Colon (tissue), 2 donors: ENCODE measurements around the gene ANKRD9.

ENCODE experiments used
- FAIRE-seq: peaks from 2 replicates; lab custom pipeline; 2012; peaks lifted over from hg19 to GRCh38; lab: Jason Lieb, UNC
- donor health status: control.
- donor health status: control.

The ANKRD9 gene

GRCh38 chr14:102512793-102513300 is 3.3 kb upstream of the ANKRD9 start:
- FAIRE-seq = no peak

GRCh38 chr14:102511538-102511937 is 2.0 kb upstream of the ANKRD9 start:
- FAIRE-seq = no peak

- FAIRE-seq = no peak
These were observed 1.3 kb upstream of the ANKRD9 start for GRCh38 chr14:102510616-102511520.

- FAIRE-seq = no peak
These were observed 516 bp downstream of the ANKRD9 start for GRCh38 chr14:102508774-102509745.

DNA sequence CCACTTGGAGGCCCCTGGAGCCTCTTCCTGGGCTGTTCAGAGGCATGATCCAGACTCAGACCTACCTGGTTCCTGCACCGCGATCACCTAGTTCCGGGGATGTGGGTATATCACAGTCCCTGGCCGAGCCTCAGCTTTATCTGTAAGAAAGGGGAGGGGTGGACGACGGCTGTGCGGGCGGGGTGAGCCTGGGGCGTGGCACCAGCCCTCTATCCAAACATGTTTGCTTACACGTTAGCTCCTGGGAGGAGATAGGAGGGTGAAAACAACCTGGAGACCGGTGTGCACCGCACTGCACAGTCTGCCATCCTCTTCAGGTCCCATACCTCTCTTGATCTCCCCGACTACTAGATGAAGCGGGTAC is 1.2 kb downstream of the ANKRD9 start:
- no peak for FAIRE-seq

DNA sequence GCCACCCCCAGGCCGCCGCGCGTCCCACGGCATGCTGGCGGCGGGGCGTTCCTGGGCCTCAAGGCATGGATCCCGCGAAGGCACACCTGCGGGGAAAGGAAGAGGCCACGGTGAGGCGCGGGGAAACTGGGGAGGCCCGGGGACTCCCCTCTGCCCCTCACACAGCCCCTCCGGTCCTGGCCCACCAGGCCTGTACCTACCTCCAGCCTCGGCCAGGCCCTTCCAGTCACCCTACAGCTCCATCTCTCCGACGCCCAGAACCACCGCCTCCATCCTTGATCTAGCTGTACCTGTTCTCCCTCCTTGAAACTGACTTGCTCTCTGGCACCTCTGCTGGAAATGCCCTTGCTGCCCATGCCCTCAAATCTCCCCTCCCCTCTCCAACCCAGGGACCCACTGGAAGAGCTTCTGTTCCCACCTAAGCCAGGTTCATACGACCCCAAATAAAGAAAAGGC is 1.7 kb downstream of the ANKRD9 start:
- no peak for FAIRE-seq

DNA sequence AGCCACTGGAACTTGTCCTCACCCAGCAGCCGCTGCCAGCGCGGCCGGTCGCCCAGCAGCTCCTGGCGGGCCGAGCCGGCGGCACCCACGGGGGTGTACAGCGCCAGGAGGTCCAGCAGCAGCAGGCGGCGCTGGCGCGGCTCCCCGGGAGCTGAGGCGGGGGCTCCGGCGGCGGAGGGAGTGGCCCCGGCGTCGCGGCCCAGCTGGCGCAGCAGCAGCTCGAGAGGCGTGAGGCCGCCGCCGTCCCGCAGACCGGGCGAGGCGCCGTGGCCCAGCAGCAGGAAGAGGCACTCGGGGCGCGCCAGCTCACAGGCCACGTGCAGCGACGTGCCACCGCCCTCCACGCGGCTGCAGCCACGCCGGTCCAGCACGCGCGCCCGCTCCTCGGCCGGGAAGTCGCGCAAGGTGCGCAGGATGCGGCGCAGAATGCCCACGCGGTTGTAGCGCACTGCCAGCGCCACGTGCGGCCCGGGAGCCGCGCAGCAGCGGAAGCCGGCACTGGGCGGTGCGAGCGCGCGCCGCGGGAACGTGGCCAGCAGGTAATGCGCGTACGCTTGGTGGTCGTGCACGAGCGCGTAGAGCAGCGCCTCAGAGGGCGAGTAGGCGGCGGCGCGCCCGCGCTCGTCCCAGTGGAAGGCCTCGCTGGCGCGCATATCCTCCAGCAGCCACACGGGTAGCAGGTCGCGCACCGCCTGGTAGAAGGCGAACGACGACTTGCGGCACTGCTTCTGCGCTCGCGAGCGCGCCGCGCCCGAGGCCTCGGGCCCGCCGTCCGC is 2.3 kb downstream of the ANKRD9 start:
- no peak for FAIRE-seq

DNA sequence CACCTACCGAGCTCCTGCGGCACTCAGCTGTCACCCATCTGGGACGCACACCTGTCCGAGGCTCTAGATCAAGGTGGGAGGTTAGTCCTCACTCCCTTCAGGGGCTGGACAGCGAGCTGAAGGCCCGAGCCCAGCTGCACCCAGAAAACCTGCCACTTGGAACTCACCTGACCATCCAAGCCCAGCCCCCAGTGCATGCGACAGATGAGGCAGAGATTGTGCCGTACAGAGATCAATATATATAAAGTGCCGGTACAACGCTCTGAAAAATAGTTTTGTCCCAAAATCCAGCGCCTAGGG is 3.0 kb downstream of the ANKRD9 start:
- no peak for FAIRE-seq

DNA sequence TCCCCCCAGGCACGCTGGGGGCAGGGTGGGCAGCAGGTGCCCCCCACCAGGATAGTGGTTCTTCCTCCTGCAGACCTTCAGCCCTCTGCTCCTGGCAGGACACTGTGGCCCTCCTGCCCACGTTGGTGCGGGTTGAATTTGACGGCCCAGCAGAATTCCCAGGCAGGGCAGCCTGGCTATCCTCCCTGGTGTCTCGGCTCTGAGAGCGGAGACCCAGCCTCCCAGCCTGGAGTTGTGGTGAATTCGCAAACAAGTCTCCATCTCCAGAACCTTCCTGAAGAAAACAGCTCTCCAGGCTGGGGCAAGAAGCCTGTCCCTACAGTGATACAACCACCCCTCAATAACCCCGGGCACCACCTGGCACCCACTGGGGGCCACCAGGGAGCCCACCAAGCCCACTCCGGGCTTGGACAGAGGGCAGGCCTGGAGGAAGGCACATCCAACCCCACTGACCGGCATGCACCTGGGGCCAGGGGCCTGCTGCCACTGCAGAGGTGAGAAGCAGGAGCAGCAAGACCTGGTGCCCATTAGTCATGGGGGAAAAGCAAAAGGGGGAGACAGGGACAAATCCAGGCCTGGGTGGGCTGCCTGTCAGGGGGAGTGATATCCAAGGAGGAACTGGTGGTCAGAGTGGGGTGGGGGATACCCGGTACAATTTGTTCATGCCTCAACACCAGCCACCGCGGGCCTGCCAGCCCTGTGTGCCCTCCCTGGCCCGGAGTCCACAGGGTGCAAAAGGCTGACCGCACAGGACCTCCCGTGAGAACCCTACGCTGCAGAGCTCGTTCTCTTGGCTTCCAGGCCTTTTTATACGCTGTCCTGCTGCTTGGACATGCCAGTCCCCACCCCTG is 3.6 kb downstream of the ANKRD9 start:
- FAIRE-seq = no peak

DNA sequence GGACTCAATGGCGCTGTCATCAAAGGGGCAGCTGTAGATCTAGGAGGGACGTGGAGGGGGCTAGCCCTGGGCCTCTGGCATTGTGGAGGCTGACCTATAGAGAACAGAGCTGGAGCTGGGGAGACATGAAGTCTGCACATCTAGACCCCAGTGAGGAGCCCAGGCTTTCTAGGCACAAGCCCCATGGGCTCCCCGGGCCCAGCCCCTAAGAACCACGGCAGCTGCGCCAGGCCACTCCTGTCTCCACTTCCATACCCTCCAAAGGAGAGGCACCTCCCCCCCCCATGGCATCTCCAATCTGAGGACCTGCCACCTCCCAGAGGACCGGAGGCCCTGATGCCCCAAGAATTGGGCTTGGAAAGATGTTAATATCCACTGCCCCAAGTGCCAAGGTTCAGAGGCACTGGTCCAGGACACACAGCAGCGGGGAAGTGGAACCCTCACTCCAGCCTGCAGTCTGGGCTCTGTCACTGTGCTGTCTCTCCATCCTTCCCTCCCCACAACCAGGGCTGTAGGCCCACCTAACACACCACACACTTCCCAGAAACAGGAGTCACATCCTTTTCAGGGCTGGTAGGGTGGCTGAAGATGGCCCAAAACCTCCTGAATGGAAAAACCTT is 4.5 kb downstream of the ANKRD9 start:
- no peak for FAIRE-seq

DNA sequence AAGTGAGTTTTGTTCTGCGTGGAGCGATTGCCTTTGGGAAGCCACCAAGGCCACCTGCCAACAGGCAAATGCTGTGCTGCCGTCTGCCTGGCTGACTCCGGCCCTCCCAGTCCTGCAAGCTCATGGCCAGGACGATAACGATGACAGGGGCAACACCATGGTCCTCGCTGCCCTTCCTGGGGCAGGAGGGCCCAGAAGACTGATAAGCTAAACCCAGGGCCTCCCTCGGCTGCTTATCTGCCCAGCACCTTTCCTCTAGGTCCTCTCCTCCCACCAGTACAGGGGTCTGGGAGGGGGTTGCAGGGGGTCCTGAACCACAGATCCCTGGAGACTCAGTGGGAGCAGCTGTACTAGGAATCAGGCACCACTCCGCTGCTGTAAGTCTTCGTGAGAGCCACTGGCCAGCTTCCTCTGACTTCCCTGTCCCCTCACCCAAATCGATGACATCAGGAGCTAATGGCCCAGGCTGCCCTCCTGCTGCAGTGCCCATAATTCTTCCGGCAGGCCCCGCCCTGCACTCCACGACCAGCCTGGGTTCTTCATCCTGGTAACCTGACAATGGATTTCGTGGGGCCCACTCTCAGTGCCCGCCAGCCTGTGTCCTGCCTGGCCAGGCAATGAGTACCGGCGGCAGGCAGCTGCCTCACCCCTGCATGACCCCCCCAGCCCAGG is 5.1 kb downstream of the ANKRD9 start:
- no peak for FAIRE-seq

DNA sequence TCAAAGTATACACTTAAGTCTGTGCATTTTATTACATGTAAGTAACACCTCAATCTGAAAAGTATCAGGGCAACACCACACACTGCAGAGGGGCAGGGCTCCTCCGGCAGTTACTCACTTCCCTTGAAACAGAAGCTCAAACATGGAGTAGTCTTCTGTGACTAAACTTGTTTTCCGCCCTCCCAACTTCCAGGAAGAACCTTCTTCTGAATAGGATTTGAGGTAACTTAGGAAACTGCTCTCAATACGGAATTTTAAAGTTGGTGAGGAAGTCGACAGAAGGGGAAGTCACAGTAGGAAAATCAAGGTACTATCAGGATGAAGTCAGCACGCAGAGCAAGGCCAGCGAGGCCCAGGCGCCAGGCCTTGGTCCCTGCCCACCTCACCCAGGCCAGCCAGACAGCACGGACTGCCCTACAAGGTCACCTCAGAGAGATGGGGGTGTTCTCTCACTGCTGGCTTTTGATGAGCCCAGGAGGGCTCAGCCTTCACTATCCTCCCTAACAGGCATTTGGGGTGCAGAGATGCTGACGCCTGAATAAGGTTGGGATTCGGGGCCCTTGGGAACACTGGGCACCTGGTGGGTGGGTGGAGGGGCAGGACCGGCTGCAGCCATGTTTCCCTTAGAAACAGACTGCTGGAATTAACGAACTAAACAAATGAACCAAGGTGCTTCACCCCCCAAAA is 5.8 kb downstream of the ANKRD9 start:
- no peak for FAIRE-seq

DNA sequence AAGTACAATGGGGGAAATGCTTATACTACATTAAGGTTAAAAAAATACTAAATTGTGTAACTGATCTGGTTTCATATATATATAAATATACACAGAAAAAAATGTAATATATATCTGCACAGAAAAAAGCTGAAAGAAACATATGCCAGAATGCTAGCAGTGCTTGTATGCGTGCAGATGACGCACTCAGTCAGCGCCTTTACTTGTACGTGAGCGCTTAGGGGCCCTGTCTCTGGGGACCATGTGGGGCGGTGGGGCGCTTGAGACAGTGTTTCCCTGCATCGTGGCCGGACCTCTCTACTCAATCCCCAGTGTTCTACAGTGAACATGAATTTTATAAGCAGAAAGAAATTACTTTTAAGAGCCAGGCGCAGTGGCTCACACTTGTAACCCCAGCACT is 7.0 kb downstream of the ANKRD9 start:
- no peak for FAIRE-seq

- no peak for FAIRE-seq
These were observed 7.7 kb downstream of the ANKRD9 start for GRCh38 chr14:102501751-102502315.

GRCh38 chr14:102500713-102501112 is 8.9 kb downstream of the ANKRD9 start:
- FAIRE-seq = no peak

DNA sequence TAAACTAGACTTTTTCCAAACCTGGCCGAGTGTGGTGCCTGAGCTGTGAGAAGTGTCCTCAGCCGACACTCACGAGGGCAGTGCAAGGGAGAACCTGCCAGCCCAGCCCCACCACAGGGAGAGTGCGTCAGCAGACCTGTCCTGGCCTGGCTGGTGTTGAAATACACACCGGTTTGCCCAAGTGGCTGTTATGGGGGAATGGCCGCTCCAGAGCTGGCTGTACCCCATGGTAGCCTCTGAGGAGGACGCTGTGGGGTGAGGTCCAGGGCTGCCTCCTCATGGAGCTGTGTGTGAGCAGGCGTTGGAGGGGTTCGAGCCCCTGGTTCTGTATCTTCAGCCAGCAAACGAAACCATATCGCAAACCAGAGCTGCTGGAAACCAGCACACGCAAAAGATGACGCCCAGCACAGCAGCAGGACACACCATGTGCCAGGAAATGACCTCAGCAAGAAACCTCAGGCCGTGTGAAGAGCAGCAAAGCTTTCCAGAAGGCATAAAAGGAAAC is 9.4 kb downstream of the ANKRD9 start:
- no peak for FAIRE-seq

DNA sequence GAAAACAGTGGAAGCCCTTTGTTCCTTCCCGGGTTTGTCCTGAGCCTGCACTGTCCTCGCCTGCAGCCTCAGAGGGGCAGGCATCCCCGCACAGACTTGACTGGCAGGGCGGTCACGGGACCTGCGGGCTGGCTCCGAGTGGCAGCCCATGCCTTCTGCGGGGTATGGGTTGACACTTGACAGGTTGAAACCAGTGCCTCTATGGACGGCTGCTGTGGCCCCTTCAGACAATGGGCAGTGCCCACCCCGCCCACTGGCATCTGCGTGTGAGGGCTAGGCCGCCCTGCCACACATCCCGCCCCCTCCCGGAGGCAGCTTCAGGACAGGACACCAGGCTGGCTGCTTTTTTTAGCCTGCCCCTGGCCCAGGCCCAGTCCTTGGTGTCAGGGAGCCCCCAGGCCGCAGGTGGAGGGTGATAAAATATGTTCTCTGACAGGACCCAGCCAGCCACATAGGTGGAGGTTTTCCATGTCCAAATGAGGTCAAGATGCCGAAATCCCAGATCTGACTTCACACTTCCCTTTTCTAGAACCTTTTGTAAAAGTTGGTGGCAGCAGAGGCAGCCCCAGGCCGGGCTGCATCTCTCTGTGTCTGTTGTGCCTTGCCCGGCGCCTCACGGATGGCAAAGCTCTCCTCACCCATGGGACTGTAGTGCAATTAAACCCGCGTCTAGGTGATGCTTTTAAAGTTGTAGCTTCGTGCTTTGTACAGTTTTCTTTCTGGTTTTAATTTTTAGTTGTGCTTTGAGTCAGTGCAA is 10.0 kb downstream of the ANKRD9 start:
- FAIRE-seq = no peak

DNA sequence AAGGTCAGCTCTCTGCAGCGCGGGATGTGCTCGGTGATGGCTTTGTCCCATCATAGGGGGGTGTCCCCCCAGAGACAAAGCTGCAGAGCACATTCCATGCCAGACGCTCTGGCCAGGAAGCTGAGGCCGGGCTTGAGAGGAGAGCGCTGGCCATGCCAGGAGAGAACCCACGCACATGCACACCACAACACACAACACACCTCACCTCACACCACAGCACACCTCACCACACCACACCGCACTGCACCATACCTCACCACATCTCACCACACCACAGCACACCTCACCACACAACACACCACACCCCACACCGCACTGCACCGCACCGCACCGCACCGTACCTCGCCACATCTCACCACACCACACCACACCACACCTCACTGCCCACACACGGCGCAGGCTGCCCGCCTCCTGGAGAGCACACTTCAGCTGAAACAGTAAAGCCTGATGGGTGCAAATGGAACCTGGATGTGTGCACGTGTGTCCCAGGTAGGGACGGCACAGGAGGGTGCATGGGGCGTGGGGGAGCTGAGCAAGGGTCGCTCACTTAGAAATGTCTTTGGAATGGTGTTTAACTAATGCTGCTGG is 10.8 kb downstream of the ANKRD9 start:
- FAIRE-seq = no peak
